H9 (cell line): ENCODE measurements around the gene DENND10. TPM values are rescaled to one million over a fixed set of nuclear protein-coding genes. Genes with fewer than 3 reads are reported as not detected.

Experiments
- DNase-seq: peaks from one replicate; pipeline ENCODE4 v3.0.0-alpha.2; 2017
- H2AFZ ChIP-seq: one replicate; pipeline ENCODE4 v1.6.1; 2013; ENCODE audit warnings: mild to moderate bottlenecking, low read length, control low read depth, moderate library complexity
- H2AK5ac ChIP-seq: 2 replicates; pipeline ENCODE4 v1.6.1; 2013; ENCODE audit warnings: low read length, control low read depth, mixed read lengths; ENCODE audit not compliant: insufficient read length
- H2BK120ac ChIP-seq: one replicate; pipeline ENCODE4 v1.6.1; 2013; ENCODE audit warnings: low read depth, mild to moderate bottlenecking, low read length, control low read depth, inconsistent platforms; ENCODE audit not compliant: poor library complexity, severe bottlenecking
- H2BK12ac ChIP-seq: 2 replicates; pipeline ENCODE4 v1.6.1; 2013; ENCODE audit warnings: low read length, control low read depth, mixed read lengths, low read depth; ENCODE audit not compliant: insufficient read length
- H2BK15ac ChIP-seq: 2 replicates; pipeline ENCODE4 v1.6.1; 2013; ENCODE audit warnings: low read depth, low read length, control low read depth
- H2BK20ac ChIP-seq: one replicate; pipeline ENCODE4 v1.6.1; 2013; ENCODE audit warnings: low read depth, mild to moderate bottlenecking, low read length, control low read depth, inconsistent platforms; ENCODE audit not compliant: poor library complexity, severe bottlenecking
- H2BK5ac ChIP-seq: 2 replicates; pipeline ENCODE4 v1.6.1; 2013; ENCODE audit warnings: low read length, control low read depth, mixed read lengths; ENCODE audit not compliant: insufficient read length
- H3K14ac ChIP-seq: 2 replicates; pipeline ENCODE4 v1.6.1; 2013; ENCODE audit warnings: low read length, control low read depth; ENCODE audit not compliant: insufficient read depth
- H3K18ac ChIP-seq: 2 replicates; pipeline ENCODE4 v1.6.1; 2013; ENCODE audit warnings: low read depth, mild to moderate bottlenecking, mixed read lengths, low read length, control low read depth; ENCODE audit not compliant: insufficient read length
- H3K23ac ChIP-seq: 2 replicates; pipeline ENCODE4 v1.6.1; 2013; ENCODE audit warnings: low read length, control low read depth, mixed read lengths, low read depth; ENCODE audit not compliant: insufficient read length
- H3K23me2 ChIP-seq: 2 replicates; pipeline ENCODE4 v1.6.1; 2013; ENCODE audit warnings: low read depth, mild to moderate bottlenecking, mixed read lengths, low read length, control low read depth; ENCODE audit not compliant: insufficient read length, poor library complexity, severe bottlenecking
- H3K27ac ChIP-seq: 2 replicates; pipeline ENCODE4 v1.5.1; 2013; ENCODE audit warnings: low read length, control low read depth, mixed read lengths, low read depth; ENCODE audit not compliant: insufficient read length
- H3K27me3 ChIP-seq: 2 replicates; pipeline ENCODE4 v1.6.1; 2013; ENCODE audit warnings: low read length, control low read depth, inconsistent platforms; ENCODE audit not compliant: insufficient read depth
- H3K4ac ChIP-seq: 2 replicates; pipeline ENCODE4 v1.6.1; 2013; ENCODE audit warnings: low read depth, mild to moderate bottlenecking, control low read depth, inconsistent platforms, low read length, moderate library complexity
- H3K4me1 ChIP-seq: 2 replicates; pipeline ENCODE4 v1.6.1; 2013; ENCODE audit warnings: low read length, control low read depth, inconsistent platforms; ENCODE audit not compliant: insufficient read depth
- H3K4me2 ChIP-seq: 2 replicates; pipeline ENCODE4 v1.6.1; 2013; ENCODE audit warnings: low read length, control low read depth, mixed read lengths; ENCODE audit not compliant: insufficient read length, insufficient read depth
- H3K56ac ChIP-seq: 2 replicates; pipeline ENCODE4 v1.6.1; 2013; ENCODE audit warnings: low read depth, mild to moderate bottlenecking, mixed read lengths, low read length, control low read depth; ENCODE audit not compliant: insufficient read length
- H3K79me1 ChIP-seq: 2 replicates; pipeline ENCODE4 v1.6.1; 2013; ENCODE audit warnings: low read depth, mild to moderate bottlenecking, moderate library complexity, low read length, control low read depth, inconsistent platforms; ENCODE audit not compliant: insufficient read depth, poor library complexity, severe bottlenecking
- H3K79me2 ChIP-seq: 2 replicates; pipeline ENCODE4 v1.6.1; 2013; ENCODE audit warnings: low read length, control low read depth, inconsistent platforms; ENCODE audit not compliant: insufficient read depth
- H3K9ac ChIP-seq: 2 replicates; pipeline ENCODE4 v1.6.1; 2013; ENCODE audit warnings: low read length, control low read depth, mixed read lengths; ENCODE audit not compliant: insufficient read length; ENCODE audit errors: extremely low read depth
- H3K9me3 ChIP-seq: one replicate; pipeline ENCODE4 v1.6.1; 2013; ENCODE audit warnings: low read depth, low read length, inconsistent platforms; ENCODE audit not compliant: control insufficient read depth
- H3T11ph ChIP-seq: one replicate; pipeline ENCODE4 v1.6.1; 2013; ENCODE audit warnings: mild to moderate bottlenecking, low read length, control low read depth, inconsistent platforms
- H4K20me1 ChIP-seq: one replicate; pipeline ENCODE4 v1.6.1; 2013; ENCODE audit not compliant: control insufficient read depth, insufficient read length, insufficient read depth
- H4K5ac ChIP-seq: 2 replicates; pipeline ENCODE4 v1.6.1; 2013; ENCODE audit warnings: low read depth, mild to moderate bottlenecking, mixed read lengths, low read length, control low read depth; ENCODE audit not compliant: insufficient read length
- H4K8ac ChIP-seq: replicated peaks from 2 replicates; pipeline ENCODE4 v1.6.1; 2013; ENCODE audit warnings: low read length, control low read depth, mixed read lengths, low read depth; ENCODE audit not compliant: insufficient read length
- H4K91ac ChIP-seq: 2 replicates; pipeline ENCODE4 v1.6.1; 2013; ENCODE audit warnings: low read depth, mild to moderate bottlenecking, moderate library complexity, mixed read lengths, low read length, control low read depth; ENCODE audit not compliant: insufficient read length
- H3K27ac Mint-ChIP-seq, 3 experiments: 2 replicates in 2 of 3; 3 replicates in 1 of 3; pipeline ENCODE4 v1.8.0; 2020 to 2021; ENCODE audit warnings: mixed read lengths in 3 of 3, mild to moderate bottlenecking in 1 of 3, moderate library complexity in 1 of 3
- H3K27me3 Mint-ChIP-seq: 2 replicates; pipeline ENCODE4 v1.8.0; 2021; ENCODE audit warnings: low read depth, mild to moderate bottlenecking, moderate library complexity, mixed read lengths
- H3K36me3 Mint-ChIP-seq, 3 experiments: 2 replicates in 2 of 3; 3 replicates in 1 of 3; pipeline ENCODE4 v1.8.0; 2020 to 2021; ENCODE audit warnings: low read depth in 3 of 3, mixed read lengths in 3 of 3; ENCODE audit not compliant: insufficient read depth in 1 of 3
- H3K4me1 Mint-ChIP-seq, 2 experiments: 2 replicates each; pipeline ENCODE4 v1.8.0; 2020; ENCODE audit warnings: mixed read lengths in 2 of 2
- H3K4me3 Mint-ChIP-seq, 2 experiments: 2 replicates in 1 of 2; 3 replicates in 1 of 2; pipeline ENCODE4 v1.8.0; 2020 to 2021; ENCODE audit warnings: mild to moderate bottlenecking in 2 of 2, mixed read lengths in 2 of 2, moderate library complexity in 1 of 2
- H3K9me3 Mint-ChIP-seq, 2 experiments: 2 replicates in 1 of 2; 3 replicates in 1 of 2; pipeline ENCODE4 v1.8.0; 2020; ENCODE audit warnings: mild to moderate bottlenecking in 2 of 2, mixed read lengths in 2 of 2, moderate library complexity in 1 of 2
- CTCF ChIP-seq: fragments of 200-600 bp; sonication (generic); conservative IDR thresholded peaks from 3 replicates; pipeline ENCODE4 v1.8.0; 2021; ENCODE audit warnings: antibody characterized with exemption, mild to moderate bottlenecking
- WGBS: extraction: QIAGEN DNeasy Blood & Tissue Kit; methylation state at CpG from one replicate; pipeline ENCODE4 v1.1.7; 2013; ENCODE audit warnings: missing lambda C conversion rate, low lambda C conversion rate, mixed read lengths; ENCODE audit not compliant: insufficient read length; ENCODE audit errors: extremely low coverage; 5-methylcytosine and 5-hydroxymethylcytosine counted together
- total RNA-seq: library from RNA; stranded (reverse); gene quantifications from 2 replicates; pipeline ENCODE4 v1.2.1, GENCODE V29; 2021

Gene DENND10
- total RNA-seq, 1 experiment from 2014 or later, result 63.2 TPM

GRCh38 chr10:119177708-119178371 is 73.9 kb downstream of the DENND10 start:
- H3K23ac ChIP-seq, result no peak overlapping the region
- H4K5ac ChIP-seq, result no peak overlapping the region
- Mint-ChIP-seq H3K4me3 (peak overlapping the region; percentile 85 to 96), H3K27me3 (peaks cover 2% of the 10 kb centered on the region; the same call in 1 of the 2 replicates), H3K36me3 (peaks cover 17 to 38% (median 36%) of the 10 kb centered on the region in 3 experiments; a peak in 6 of 7 replicates), H3K27ac (peak overlapping the region; percentile 89 to 97 (median 95)), H3K4me1 (peaks cover 9 to 13% of the 10 kb centered on the region in 2 experiments; a peak in 3 of 4 replicates), H3K9me3 (peaks cover 2 to 4% of the 10 kb centered on the region in 2 experiments; a peak in 3 of 5 replicates)
- no peak for DNase-seq
- no peak overlapping the region for H2BK5ac ChIP-seq
- no peak overlapping the region for H2BK120ac ChIP-seq
- no peak overlapping the region for H4K8ac ChIP-seq
- no peak overlapping the region for H3T11ph ChIP-seq
- no CpG with 5 or more reads among the region's 21 CpGs for WGBS
- H3K79me1 ChIP-seq, result peaks cover 4% of the 10 kb centered on the region
- TF ChIP-seq CTCF, result no peak
- H3K4ac ChIP-seq, result no peak overlapping the region
- H3K18ac ChIP-seq, result peak overlapping the region; percentile 63
- H3K4me2 ChIP-seq, result peak overlapping the region; percentile 91
- no peaks in the 10 kb centered on the region for H3K9me3 ChIP-seq
- H3K9ac ChIP-seq, result peak overlapping the region; percentile 77
- H3K56ac ChIP-seq, result no peak overlapping the region
- H3K4me1 ChIP-seq, result no peaks in the 10 kb centered on the region; the same call in 1 of the 2 replicates
- H2BK12ac ChIP-seq, result no peak overlapping the region
- peaks cover 2% of the 10 kb centered on the region for H3K23me2 ChIP-seq
- no peak overlapping the region for H2BK20ac ChIP-seq
- H2BK15ac ChIP-seq, result no peak overlapping the region
- no peaks in the 10 kb centered on the region for H3K27me3 ChIP-seq
- peaks cover 12% of the 10 kb centered on the region; the same call in 1 of the 2 replicates for H3K79me2 ChIP-seq
- H4K20me1 ChIP-seq, result no peaks in the 10 kb centered on the region
- H2AK5ac ChIP-seq, result no peak overlapping the region
- H2AFZ ChIP-seq, result no peak overlapping the region
- peak overlapping the region; percentile 86; the same call in 1 of the 2 replicates for H3K14ac ChIP-seq
- no peak overlapping the region for H3K27ac ChIP-seq
- no peak overlapping the region for H4K91ac ChIP-seq
